ENCODE measurements around the gene DOCK1. TPM values are rescaled to one million over a fixed set of nuclear protein-coding genes. Genes with fewer than 3 reads are reported as not detected.
A peak's percentile ranks its signal among the peaks of the same experiment; 100 is the strongest.

Gene DOCK1
- total RNA-seq, 2 donors from 2014 or later = 34.3 to 44.1 TPM

DNA sequence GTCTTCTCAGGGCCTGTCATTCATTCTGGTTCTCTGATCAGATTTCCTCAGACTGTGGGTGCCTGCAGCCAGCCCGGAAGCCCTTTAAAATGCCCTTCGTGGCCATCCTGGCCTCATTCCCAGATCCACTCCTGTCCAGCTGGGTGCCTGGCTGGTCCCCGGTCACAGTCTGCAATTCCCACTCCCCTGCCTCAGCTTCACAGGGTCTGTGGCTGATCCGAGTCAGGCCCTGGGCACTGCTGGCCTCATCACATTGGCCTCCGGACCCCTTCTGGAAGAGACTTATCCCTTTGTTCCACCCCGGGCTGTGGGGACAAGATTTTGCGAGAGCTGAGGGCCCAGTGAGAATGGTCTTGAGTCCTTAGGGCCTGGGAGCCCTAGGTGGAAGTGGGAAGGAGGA, 12.1 kb downstream of the DOCK1 start:
- 62 to 67% methylated on average over 5 to 7 of the region's 7 CpGs for WGBS, 2 donors
- no peaks in the 10 kb centered on the region for H3K9me3 ChIP-seq
- H3K36me3 ChIP-seq (replicated peaks in 1 of 2; ENCODE audit: insufficient read depth in 1 of 2, low read depth in 2 of 2) = no peaks in the 10 kb centered on the region
- H3K4me3 ChIP-seq = no peak overlapping the region
- DNase-seq (peak in 3 of 4 donors; percentile 20 to 53 (median 47)), ATAC-seq (peak; percentile 47)
- peaks cover 22% of the 10 kb centered on the region for H3K4me1 ChIP-seq
- TF ChIP-seq, protein P1, sequence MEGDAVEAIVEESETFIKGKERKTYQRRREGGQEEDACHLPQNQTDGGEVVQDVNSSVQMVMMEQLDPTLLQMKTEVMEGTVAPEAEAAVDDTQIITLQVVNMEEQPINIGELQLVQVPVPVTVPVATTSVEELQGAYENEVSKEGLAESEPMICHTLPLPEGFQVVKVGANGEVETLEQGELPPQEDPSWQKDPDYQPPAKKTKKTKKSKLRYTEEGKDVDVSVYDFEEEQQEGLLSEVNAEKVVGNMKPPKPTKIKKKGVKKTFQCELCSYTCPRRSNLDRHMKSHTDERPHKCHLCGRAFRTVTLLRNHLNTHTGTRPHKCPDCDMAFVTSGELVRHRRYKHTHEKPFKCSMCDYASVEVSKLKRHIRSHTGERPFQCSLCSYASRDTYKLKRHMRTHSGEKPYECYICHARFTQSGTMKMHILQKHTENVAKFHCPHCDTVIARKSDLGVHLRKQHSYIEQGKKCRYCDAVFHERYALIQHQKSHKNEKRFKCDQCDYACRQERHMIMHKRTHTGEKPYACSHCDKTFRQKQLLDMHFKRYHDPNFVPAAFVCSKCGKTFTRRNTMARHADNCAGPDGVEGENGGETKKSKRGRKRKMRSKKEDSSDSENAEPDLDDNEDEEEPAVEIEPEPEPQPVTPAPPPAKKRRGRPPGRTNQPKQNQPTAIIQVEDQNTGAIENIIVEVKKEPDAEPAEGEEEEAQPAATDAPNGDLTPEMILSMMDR (IDR thresholded peaks at IDR 0.05) = no peak
- no peak for TF ChIP-seq POLR2A (IDR thresholded peaks at IDR 0.05)
- no peak overlapping the region for H3K27ac ChIP-seq
- intact Hi-C loops (cut with DNase I) = no loop called here
- H3K27me3 ChIP-seq = no peaks in the 10 kb centered on the region

DNA sequence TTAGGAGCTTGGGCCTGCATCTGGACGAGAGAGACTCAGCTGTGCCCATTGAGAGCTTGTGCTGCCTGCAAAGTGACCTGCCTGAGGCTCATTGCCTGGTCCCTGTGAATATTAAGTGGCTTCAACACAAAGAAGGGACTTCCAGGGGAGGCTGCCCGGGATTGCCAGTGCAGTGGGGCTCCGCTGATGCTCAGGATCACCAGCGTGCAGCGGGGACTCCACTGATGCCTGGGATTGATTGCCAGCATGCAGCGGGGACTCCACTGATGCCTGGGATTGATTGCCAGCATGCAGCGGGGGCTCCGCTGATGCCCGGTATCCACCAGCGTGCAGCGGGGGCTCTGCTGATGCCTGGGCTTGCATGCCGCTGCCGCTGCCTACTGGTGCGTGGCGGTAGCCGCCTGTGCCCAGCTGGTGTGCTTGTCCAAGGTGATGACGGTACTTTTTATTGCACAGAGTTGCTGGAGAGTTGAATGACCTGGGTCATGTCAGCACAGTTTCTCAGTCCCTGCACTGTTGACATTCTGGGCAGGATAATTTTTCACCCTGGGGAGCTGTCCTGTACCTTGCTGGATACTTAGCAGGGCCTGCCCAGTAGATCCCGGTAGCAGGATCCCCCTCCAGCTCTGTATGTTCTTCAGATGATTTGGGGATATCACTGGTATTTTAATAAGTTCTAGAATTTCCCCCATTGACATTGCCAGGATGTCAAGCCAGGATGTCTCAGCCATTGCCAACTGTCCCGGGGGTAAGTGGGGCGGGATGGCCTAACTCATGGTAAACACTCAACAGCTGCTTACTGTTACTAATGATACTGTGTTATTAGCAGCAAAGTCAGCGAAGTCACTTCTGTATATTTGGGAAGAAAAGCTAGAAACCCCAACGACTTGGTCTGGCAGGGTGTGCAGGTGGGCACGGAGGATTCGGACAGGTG, 13.0 kb downstream of the DOCK1 start:
- DNase-seq (no peak), ATAC-seq (no peak)
- intact Hi-C loops (cut with DNase I) = no loop called here
- TF ChIP-seq, protein P1 (IDR thresholded peaks at IDR 0.05) = no peak
- no peak for TF ChIP-seq POLR2A (IDR thresholded peaks at IDR 0.05)
- Histone ChIP-seq H3K4me1 (peaks cover 22% of the 10 kb centered on the region), H3K4me3 (no peak overlapping the region), H3K36me3 (replicated peaks in 1 of 2; ENCODE audit: insufficient read depth in 1 of 2, low read depth in 2 of 2) (no peaks in the 10 kb centered on the region), H3K9me3 (no peaks in the 10 kb centered on the region), H3K27ac (no peak overlapping the region), H3K27me3 (no peaks in the 10 kb centered on the region)
- WGBS, 2 donors = 89 to 91% methylated on average over 23 to 24 of the region's 24 CpGs

DNA sequence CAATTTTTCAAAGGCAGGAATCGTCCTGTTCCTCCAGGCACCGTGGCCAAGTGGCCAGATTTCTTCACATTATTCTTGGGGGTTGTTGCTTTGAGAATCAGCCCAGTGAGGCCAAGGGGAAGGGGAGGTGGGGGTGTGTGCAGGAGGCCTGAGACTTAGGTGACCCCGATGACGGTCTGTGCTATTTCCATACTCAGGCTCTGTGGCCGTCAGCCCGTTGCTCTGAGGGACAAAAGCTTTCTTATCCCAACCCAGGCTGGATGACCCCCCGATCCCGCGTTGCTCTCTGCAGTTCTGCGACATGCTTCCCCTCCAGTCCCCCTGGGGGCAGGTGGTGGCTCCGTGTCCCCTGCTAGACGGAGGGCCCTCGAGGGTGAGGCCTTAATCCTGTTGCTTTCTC, 14.2 kb downstream of the DOCK1 start:
- WGBS, 2 donors = 79 to 85% methylated on average over 12 to 13 of the region's 13 CpGs
- Histone ChIP-seq H3K27me3 (no peaks in the 10 kb centered on the region), H3K27ac (no peak overlapping the region), H3K4me3 (no peak overlapping the region), H3K4me1 (peaks cover 22% of the 10 kb centered on the region), H3K9me3 (no peaks in the 10 kb centered on the region), H3K36me3 (replicated peaks in 1 of 2; ENCODE audit: insufficient read depth in 1 of 2, low read depth in 2 of 2) (no peaks in the 10 kb centered on the region)
- TF ChIP-seq, protein P1 (IDR thresholded peaks at IDR 0.05) = no peak
- no peak for TF ChIP-seq POLR2A (IDR thresholded peaks at IDR 0.05)
- DNase-seq = no peak
- no peak for ATAC-seq
- intact Hi-C loops (cut with DNase I) = no loop called here

DNA sequence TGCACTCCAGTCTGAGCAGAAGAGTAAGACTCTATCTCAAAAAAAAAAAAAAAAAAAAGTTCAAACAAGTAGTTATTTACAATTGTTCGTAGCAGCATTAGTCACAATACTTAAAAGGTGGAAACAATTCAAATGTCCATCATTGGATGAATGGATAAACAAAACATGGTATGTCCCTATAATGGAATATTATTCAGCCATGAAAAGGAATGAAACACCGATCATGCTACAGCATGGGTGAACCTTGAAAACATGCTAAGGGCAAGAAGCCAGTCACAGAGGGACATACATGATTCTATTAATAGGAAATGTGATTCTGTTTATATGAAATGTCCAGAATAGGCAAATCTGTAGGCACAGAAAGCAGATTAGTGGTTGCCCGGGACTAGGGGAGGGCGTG, 15.9 kb downstream of the DOCK1 start:
- intact Hi-C loops (cut with DNase I) = no loop called here
- H3K4me1 ChIP-seq = peaks cover 22% of the 10 kb centered on the region
- no peak overlapping the region for H3K27ac ChIP-seq
- TF ChIP-seq, protein P1 (IDR thresholded peaks at IDR 0.05) = no peak
- TF ChIP-seq POLR2A (IDR thresholded peaks at IDR 0.05) = no peak
- no peaks in the 10 kb centered on the region for H3K27me3 ChIP-seq
- H3K9me3 ChIP-seq = no peaks in the 10 kb centered on the region
- no peak overlapping the region for H3K4me3 ChIP-seq
- WGBS, 2 donors = 90 to 93% methylated on average over 4 of the region's 4 CpGs
- no peaks in the 10 kb centered on the region for H3K36me3 ChIP-seq (replicated peaks in 1 of 2; ENCODE audit: insufficient read depth in 1 of 2, low read depth in 2 of 2)
- ATAC-seq (no peak), DNase-seq (no peak)
